HuH-7 (cell line): Measurements from ENCODE around the gene TBKBP1.

Experiments used
- DNase-seq: peaks from one replicate; pipeline ENCODE4 v3.0.0; 2011; ENCODE audit warnings: low spot score

Gene TBKBP1, protein sequence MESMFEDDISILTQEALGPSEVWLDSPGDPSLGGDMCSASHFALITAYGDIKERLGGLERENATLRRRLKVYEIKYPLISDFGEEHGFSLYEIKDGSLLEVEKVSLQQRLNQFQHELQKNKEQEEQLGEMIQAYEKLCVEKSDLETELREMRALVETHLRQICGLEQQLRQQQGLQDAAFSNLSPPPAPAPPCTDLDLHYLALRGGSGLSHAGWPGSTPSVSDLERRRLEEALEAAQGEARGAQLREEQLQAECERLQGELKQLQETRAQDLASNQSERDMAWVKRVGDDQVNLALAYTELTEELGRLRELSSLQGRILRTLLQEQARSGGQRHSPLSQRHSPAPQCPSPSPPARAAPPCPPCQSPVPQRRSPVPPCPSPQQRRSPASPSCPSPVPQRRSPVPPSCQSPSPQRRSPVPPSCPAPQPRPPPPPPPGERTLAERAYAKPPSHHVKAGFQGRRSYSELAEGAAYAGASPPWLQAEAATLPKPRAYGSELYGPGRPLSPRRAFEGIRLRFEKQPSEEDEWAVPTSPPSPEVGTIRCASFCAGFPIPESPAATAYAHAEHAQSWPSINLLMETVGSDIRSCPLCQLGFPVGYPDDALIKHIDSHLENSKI

DNA sequence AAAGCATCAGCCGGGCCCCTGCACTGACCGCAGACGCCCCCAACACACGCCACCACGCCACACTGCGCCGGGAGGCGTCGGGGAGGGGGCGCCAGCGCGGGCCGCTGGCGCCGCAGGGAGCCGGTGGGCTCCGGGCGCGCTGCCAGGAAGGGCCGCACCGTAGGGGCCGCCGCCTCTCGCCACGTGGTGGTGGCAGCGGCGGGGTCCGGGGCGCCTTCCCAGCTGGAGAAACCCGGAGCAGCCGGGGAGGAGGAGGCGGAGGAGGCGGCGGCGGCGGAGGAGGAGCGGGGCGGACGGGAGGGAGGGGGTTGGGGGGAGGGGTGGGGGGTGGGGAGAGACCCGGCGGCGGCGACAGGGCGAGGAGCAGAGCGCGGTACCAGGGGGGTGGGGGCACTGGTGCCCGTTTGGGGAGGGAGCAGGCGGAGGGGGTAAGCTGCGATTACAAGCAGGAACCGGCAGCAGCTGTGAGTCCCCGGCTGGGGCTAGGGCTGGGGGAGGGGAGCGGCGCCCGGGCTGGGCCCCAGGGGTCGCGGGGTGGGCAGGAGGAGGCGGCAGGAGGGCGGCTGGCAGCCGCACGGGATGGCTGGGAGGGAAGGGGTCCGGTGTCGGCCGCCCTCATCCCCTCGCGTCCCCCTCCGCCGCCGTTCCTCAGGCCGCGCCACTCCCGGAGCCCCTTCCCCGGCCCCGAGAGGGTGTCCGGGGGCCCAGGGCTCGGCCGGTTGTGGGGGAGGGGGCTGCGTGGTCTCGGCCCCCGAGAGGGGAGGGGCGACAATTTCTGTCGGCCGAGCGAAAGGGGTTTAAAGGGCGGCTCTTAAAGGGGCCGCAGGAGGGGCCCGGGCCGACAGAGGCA, at the start of gene TBKBP1:
TBKBP1 (plus strand) TSS at position 431 of the 850 bp plus-strand sequence. CDS start 1,952 bp downstream, outside the sequence.
- DNase-seq, result peak; percentile 79

- no peak for DNase-seq
Measured at GRCh38 chr17:47644324-47644723, 49.6 kb upstream of the TBKBP1 start.

DNA sequence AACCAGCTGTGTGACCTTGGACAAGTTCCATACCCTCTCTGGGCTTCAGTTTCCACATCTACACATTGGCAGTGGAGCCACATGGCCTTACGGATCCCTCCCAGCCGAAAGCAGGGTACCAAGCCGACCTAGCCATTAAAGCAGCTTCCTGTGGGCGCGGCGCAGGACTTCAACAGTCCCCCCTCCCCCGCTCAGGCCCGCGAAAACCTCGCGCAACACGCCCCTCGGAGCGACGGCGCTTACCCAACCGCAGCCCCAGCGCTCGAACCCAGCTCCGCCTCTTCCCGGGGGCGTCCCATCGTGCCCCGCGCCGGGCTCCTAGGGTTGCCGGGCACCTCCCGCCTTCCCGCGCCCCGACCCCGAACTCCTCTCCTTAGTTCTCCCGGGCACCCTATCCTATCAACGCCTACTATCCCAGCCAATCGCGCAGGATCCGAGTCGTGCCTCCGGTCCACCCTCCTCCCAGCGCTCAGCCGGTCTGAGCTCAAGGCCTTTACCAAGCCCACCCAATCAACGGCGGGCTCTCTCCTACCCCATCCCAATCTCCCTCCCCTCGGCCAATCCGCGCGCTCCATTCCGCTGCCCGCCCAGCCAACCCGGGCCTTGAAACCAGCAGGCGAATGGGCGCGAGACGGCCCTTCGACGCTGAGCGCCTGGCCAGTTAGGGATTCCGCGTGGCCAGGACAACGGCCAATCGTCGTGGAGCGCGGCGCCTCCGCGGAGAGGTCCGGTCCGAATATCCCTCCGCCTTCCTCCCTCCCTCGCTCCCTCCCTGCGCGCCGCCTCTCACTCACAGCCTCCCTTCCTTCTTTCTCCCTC, 44.6 kb upstream of the TBKBP1 start, which contains the start of gene KPNB1:
KPNB1 (plus strand) TSS at position 767 of the 819 bp plus-strand sequence. CDS start 326 bp downstream, outside the sequence.
- DNase-seq, result peak; percentile 95

DNA sequence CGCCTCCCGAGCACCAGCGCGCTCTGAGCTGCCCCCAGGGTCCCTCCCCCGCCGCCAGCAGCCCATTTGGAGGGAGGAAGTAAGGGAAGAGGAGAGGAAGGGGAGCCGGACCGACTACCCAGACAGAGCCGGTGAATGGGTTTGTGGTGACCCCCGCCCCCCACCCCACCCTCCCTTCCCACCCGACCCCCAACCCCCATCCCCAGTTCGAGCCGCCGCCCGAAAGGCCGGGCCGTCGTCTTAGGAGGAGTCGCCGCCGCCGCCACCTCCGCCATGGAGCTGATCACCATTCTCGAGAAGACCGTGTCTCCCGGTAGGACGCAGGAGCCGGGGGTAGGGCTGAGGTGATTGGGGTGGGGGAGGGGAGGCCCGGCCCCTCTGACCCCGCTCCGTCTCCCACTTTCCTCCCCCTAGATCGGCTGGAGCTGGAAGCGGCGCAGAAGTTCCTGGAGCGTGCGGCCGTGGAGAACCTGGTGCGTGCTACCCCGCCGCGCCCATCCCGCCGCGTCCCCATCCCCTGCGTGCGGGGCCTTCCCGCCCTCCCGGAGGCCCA, 43.9 kb upstream of the TBKBP1 start:
- peak; percentile 43 for DNase-seq

- DNase-seq, result peak; percentile 89
Measured at GRCh38 chr17:47650525-47651522, 43.1 kb upstream of the TBKBP1 start.

GRCh38 chr17:47651704-47652103, 42.3 kb upstream of the TBKBP1 start:
- no peak for DNase-seq

GRCh38 chr17:47652570-47652969, 41.4 kb upstream of the TBKBP1 start:
- DNase-seq, result no peak

DNA sequence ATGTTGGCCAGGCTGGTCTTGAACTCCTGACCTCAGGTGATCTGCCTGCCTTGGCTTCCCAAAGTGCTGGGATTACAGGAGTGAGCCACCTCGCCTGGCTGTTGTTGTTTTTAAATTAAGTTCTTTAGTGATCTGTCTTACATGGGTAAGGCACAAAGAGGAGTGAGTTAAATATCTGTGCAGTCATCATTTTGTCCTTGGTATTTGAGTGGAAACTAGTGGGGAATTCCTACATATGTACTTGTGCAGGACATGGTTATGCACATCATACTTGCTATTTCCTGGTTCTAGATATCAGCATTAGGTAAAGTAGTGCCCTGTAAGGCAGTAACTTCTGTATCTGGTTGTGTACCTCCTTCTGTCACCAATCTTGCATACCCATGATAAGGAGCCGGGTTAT, 40.5 kb upstream of the TBKBP1 start:
- DNase-seq, result no peak

- no peak for DNase-seq
Measured at GRCh38 chr17:47654991-47655390, 39.0 kb upstream of the TBKBP1 start.

- no peak for DNase-seq
Measured at GRCh38 chr17:47660064-47660492, 33.9 kb upstream of the TBKBP1 start.

- no peak for DNase-seq
Measured at GRCh38 chr17:47663912-47664623, 29.9 kb upstream of the TBKBP1 start.

GRCh38 chr17:47664624-47664941, 29.4 kb upstream of the TBKBP1 start:
- DNase-seq, result no peak

DNA sequence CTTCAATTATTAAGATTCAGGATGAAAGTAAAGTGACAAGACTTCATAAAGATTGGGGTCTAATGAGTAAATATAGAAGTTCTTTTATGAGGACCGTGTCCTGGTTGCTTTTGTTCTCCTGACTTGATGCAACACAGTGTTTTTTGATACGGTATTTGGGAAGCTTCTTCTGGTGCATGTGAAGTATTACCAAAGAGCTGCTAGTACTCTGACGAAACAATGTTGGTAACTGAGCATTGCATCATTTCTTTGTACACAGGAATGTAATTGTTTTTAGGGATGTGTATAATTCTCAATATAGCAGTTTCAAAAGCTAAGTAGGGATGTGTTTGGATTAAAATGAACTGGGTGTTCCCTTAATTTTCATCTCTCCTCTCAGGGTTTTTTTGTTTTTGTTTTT, 28.3 kb upstream of the TBKBP1 start:
- DNase-seq, result no peak

DNA sequence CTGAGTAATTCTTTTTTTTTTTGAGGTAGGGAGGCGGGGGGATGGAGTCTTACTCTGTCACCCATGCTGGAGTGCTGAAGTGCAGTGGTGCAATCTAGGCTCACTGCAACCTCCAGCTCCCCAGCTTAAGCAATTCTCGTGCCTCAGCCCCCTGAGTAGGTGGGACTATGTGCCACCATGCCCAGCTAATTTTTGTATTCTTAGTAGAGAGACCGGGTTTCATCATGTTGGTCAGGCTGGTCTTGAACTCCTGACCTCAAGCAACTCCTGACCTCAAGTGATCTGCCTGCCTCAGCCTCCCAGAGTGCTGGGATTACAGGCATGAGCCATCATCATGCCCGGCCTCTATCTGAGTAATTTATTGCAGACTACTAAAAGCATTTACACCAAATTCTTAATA, 24.9 kb upstream of the TBKBP1 start:
- DNase-seq, result no peak

DNA sequence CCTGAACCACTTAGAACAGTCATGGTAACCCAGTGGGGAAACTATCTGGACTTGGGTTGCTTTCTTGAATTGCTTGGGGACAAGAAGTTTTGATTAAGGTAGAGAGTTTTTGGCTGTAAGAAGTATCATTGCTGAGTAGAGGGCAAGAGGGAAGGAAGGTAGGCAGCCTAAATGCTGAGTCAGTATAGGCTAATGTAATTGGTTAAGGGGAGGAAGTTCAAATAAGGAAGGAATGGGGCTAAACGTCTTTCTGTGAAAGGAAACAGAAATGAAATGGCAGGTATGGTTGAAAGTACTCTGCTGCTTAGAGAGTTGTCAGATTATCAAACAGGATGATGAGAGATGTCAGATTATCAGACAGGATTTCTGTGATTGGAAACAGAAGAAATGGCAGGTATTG, 23.9 kb upstream of the TBKBP1 start:
- no peak for DNase-seq

DNA sequence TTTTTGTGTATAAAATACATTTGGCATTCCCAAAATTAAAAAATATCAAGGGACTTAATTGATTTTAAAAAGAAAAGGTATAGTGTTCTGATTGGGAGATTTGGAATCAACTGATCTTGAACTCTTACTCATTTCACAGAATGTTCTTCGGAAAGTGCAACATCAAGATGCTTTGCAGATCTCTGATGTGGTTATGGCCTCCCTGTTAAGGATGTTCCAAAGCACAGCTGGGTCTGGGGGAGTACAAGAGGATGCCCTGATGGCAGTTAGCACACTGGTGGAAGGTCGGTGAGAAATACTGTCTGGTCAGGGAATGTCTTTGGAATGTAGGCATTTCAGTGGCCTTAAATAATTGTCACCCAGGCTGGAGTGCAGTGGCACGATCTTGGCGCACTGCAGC, 19.5 kb upstream of the TBKBP1 start:
- DNase-seq, result no peak

DNA sequence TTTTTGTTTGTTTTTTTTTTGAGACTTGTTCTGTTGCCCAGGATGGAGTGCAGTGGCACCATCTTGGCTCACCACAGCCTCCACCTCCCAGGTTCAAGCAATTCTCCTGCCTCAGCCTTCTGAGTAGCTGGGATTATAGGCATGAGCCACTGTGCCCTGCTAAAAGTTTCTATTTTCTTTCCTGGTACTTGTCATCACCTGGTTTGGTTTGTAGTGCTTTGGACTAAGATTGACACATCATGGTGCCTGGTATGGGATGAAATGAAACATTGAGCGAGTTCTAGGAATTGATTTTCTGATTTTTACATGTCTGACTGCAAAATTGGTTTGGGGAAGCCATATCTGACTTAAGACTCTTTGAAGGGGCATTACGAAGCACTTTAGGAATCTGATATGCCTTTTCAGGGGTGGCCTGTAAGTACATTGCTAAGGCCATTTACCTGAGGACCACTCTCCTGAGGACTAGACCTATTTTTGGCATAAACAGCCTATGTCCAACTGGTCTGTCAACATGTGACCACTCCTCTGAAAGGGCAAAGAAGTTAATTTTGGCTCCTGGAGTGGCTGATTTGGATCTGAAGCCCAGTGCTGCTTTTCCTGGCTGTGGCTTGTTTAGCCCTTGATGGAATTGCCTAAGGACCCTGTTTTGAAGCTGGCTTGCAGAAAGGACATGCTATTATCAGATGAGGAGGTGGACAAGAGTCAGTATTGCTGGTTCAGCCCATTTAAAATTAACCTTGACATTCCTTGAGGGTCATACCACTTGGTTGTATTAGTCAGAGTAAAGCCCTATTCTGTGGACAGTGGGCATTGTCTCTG, 18.4 kb upstream of the TBKBP1 start:
- no peak for DNase-seq

GRCh38 chr17:47676199-47676472, 17.8 kb upstream of the TBKBP1 start:
- DNase-seq, result no peak
